ENCODE data around the gene HOXA4. TPM values are rescaled to one million over a fixed set of nuclear protein-coding genes. Genes with fewer than 3 reads are reported as not detected.
A peak's percentile ranks its signal among the peaks of the same experiment; 100 is the strongest.

HOXA4 gene
- total RNA-seq, 1 donor from 2014 or later = 7.1 TPM

DNA sequence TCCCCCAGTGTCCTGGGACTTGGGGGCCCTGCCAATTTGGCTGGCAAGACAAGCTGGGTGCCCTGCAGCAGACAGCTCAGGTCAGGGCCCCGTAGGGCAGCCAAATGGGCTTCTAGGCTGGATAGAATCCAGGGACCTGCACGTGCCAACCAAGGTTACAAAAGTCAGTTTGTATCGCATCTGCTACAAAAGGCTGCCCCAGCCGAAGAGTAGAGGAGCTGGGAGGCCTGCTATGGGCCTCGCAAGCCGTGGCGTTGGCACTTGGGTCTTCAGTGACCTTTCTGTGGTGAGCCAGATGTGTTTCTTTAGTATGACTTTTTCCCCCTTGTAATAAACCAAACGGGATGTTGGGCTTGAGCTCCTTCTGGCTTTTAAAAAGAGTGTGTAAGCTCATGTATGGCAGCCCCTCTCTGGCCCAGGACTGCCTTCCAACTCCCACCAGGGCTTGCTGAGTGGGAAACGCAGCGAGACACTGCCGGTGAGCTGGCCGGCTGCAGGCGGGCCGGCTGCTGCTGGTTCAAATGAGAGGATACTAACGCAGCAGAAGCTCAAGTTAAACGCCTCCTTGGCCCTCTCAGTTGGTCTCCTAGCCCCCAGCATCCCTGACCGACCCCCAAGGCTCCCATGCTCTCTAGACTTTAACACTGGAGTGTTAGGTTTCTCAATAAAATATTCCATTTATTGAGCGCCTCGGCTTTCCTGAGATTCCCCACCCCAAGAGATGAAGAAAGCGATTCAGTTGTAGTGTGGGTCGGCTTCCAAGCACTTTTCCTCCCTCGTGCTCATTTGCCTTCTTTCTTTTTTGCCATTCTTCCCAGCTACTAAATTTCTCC is 46.6 kb upstream of the HOXA4 start:
- no peak for ATAC-seq
- intact Hi-C loops (cut with DNase I) = no loop called here

GRCh38 chr7:27176524-27176845 is 45.9 kb upstream of the HOXA4 start:
- ATAC-seq = no peak
- intact Hi-C loops (cut with DNase I) = no loop called here
- H3K36me3 ChIP-seq = no peaks in the 10 kb centered on the region
- TF ChIP-seq CTCF (IDR thresholded peaks at IDR 0.05) = no peak
- no peak overlapping the region for H3K4me3 ChIP-seq
- no peaks in the 10 kb centered on the region for H3K9me3 ChIP-seq
- H3K4me1 ChIP-seq = peaks cover 21% of the 10 kb centered on the region
- no peak overlapping the region for H3K27ac ChIP-seq
- H3K27me3 ChIP-seq = peaks cover 100% of the 10 kb centered on the region
- DNase-seq = no peak

More for the DNA sequence above, 46.6 kb upstream of the HOXA4 start:
- H3K4me3 ChIP-seq = no peak overlapping the region
- H3K4me1 ChIP-seq = peaks cover 21% of the 10 kb centered on the region
- no peak for TF ChIP-seq CTCF (IDR thresholded peaks at IDR 0.05)
- H3K27me3 ChIP-seq = peaks cover 100% of the 10 kb centered on the region
- H3K36me3 ChIP-seq = no peaks in the 10 kb centered on the region
- DNase-seq = peak; percentile 40
- H3K9me3 ChIP-seq = no peaks in the 10 kb centered on the region
- no peak overlapping the region for H3K27ac ChIP-seq

- Histone ChIP-seq H3K4me3 (no peak overlapping the region), H3K36me3 (no peaks in the 10 kb centered on the region), H3K27me3 (peaks cover 100% of the 10 kb centered on the region), H3K27ac (no peak overlapping the region), H3K9me3 (no peaks in the 10 kb centered on the region), H3K4me1 (peaks cover 21% of the 10 kb centered on the region)
- intact Hi-C loops (cut with DNase I) = no loop called here
- no peak for ATAC-seq
- no peak for TF ChIP-seq CTCF (IDR thresholded peaks at IDR 0.05)
- peak; percentile 55 for DNase-seq
Measured at GRCh38 chr7:27175626-27176523, 45.3 kb upstream of the HOXA4 start.

- peaks cover 21% of the 10 kb centered on the region for H3K4me1 ChIP-seq
- no peaks in the 10 kb centered on the region for H3K36me3 ChIP-seq
- no peak overlapping the region for H3K4me3 ChIP-seq
- H3K27me3 ChIP-seq = peaks cover 100% of the 10 kb centered on the region
- peak; percentile 52 for DNase-seq
- TF ChIP-seq CTCF (IDR thresholded peaks at IDR 0.05) = no peak
- intact Hi-C loops (cut with DNase I) = no loop called here
- H3K9me3 ChIP-seq = no peaks in the 10 kb centered on the region
- no peak for ATAC-seq
- no peak overlapping the region for H3K27ac ChIP-seq
Measured at GRCh38 chr7:27174874-27175625, 44.5 kb upstream of the HOXA4 start.

Data from upper lobe of right lung (tissue), 1 donor.